ENCODE results near the gene NOMO2. TPM values are rescaled to one million over a fixed set of nuclear protein-coding genes. Genes with fewer than 3 reads are reported as not detected.
"Not testable (repeated sequence)": the region's sequence is repeated elsewhere in the genome, so short reads cannot be mapped to it uniquely, and the experiment has no call there.

The NOMO2 gene
- total RNA-seq, 1 experiment from 2014 or later: 141 TPM

GRCh38 chr16:18531323-18531722, 30.6 kb downstream of the NOMO2 start:
- in situ Hi-C loops (cut with HindIII; ENCODE audit: low pct_unique_long_range_greater_than_20kb, low sequenced_read_pairs); DNase-seq (ENCODE audit: low read depth): not testable (repeated sequence)

GRCh38 chr16:18530329-18530728, 31.6 kb downstream of the NOMO2 start:
- in situ Hi-C loops (cut with HindIII; ENCODE audit: low pct_unique_long_range_greater_than_20kb, low sequenced_read_pairs); DNase-seq (ENCODE audit: low read depth): not testable (repeated sequence)

GRCh38 chr16:18526547-18526946, 35.4 kb downstream of the NOMO2 start:
- in situ Hi-C loops (cut with HindIII; ENCODE audit: low pct_unique_long_range_greater_than_20kb, low sequenced_read_pairs); DNase-seq (ENCODE audit: low read depth): not testable (repeated sequence)

GRCh38 chr16:18525882-18526482, 35.9 kb downstream of the NOMO2 start:
- in situ Hi-C loops (cut with HindIII; ENCODE audit: low pct_unique_long_range_greater_than_20kb, low sequenced_read_pairs); DNase-seq (ENCODE audit: low read depth): not testable (repeated sequence)

GRCh38 chr16:18522637-18523036, 39.3 kb downstream of the NOMO2 start:
- in situ Hi-C loops (cut with HindIII; ENCODE audit: low pct_unique_long_range_greater_than_20kb, low sequenced_read_pairs); DNase-seq (ENCODE audit: low read depth): not testable (repeated sequence)

- in situ Hi-C loops (cut with HindIII; ENCODE audit: low pct_unique_long_range_greater_than_20kb, low sequenced_read_pairs); DNase-seq (ENCODE audit: low read depth): not testable (repeated sequence)
These were observed 40.3 kb downstream of the NOMO2 start for GRCh38 chr16:18521445-18522181.

GRCh38 chr16:18518536-18519283, 43.2 kb downstream of the NOMO2 start:
- DNase-seq (ENCODE audit: low read depth); in situ Hi-C loops (cut with HindIII; ENCODE audit: low pct_unique_long_range_greater_than_20kb, low sequenced_read_pairs): not testable (repeated sequence)

GRCh38 chr16:18498430-18498829, 63.5 kb downstream of the NOMO2 start:
- in situ Hi-C loops (cut with HindIII; ENCODE audit: low pct_unique_long_range_greater_than_20kb, low sequenced_read_pairs): not testable (repeated sequence)

GRCh38 chr16:18497032-18497431, 64.9 kb downstream of the NOMO2 start:
- in situ Hi-C loops (cut with HindIII; ENCODE audit: low pct_unique_long_range_greater_than_20kb, low sequenced_read_pairs): not testable (repeated sequence)

More at GRCh38 chr16:18498430-18498829, 63.5 kb downstream of the NOMO2 start:
- DNase-seq (ENCODE audit: low read depth): not testable (repeated sequence)

GRCh38 chr16:18492118-18492897, 69.6 kb downstream of the NOMO2 start:
- in situ Hi-C loops (cut with HindIII; ENCODE audit: low pct_unique_long_range_greater_than_20kb, low sequenced_read_pairs); DNase-seq (ENCODE audit: low read depth): not testable (repeated sequence)

More at GRCh38 chr16:18497032-18497431, 64.9 kb downstream of the NOMO2 start:
- not testable (repeated sequence) for DNase-seq (ENCODE audit: low read depth)

- DNase-seq (ENCODE audit: low read depth); in situ Hi-C loops (cut with HindIII; ENCODE audit: low pct_unique_long_range_greater_than_20kb, low sequenced_read_pairs): not testable (repeated sequence)
These were observed 125.9 kb downstream of the NOMO2 start for GRCh38 chr16:18436025-18436424.

- DNase-seq (ENCODE audit: low read depth); in situ Hi-C loops (cut with HindIII; ENCODE audit: low pct_unique_long_range_greater_than_20kb, low sequenced_read_pairs): not testable (repeated sequence)
These were observed 146.1 kb downstream of the NOMO2 start for GRCh38 chr16:18415827-18416226.

GRCh38 chr16:18409532-18410293, 152.2 kb downstream of the NOMO2 start:
- DNase-seq (ENCODE audit: low read depth); in situ Hi-C loops (cut with HindIII; ENCODE audit: low pct_unique_long_range_greater_than_20kb, low sequenced_read_pairs): not testable (repeated sequence)

- DNase-seq (ENCODE audit: low read depth); in situ Hi-C loops (cut with HindIII; ENCODE audit: low pct_unique_long_range_greater_than_20kb, low sequenced_read_pairs): not testable (repeated sequence)
These were observed 159.8 kb downstream of the NOMO2 start for GRCh38 chr16:18401851-18402657.

GRCh38 chr16:18401159-18401558, 160.7 kb downstream of the NOMO2 start:
- DNase-seq (ENCODE audit: low read depth); in situ Hi-C loops (cut with HindIII; ENCODE audit: low pct_unique_long_range_greater_than_20kb, low sequenced_read_pairs): not testable (repeated sequence)

GRCh38 chr16:18394363-18394762, 167.5 kb downstream of the NOMO2 start:
- in situ Hi-C loops (cut with HindIII; ENCODE audit: low pct_unique_long_range_greater_than_20kb, low sequenced_read_pairs); DNase-seq (ENCODE audit: low read depth): not testable (repeated sequence)

Data from Caki2 (cell line).